Neural cell (in vitro differentiated cells): ENCODE measurements around the gene PHACTR1. TPM values are rescaled to one million over a fixed set of nuclear protein-coding genes. Genes with fewer than 3 reads are reported as not detected.

Source experiments
- H2AFZ ChIP-seq: fragments of 200-600, 300-800 bp; sonication (generic), shearing (Covaris generic); 2 replicates; pipeline ENCODE4 v1.6.0; 2014; ENCODE audit warnings: low read depth, mild to moderate bottlenecking, antibody characterized with exemption, low read length, moderate library complexity
- H3F3A ChIP-seq: fragments of 200-600 bp; shearing (Covaris generic); 2 replicates; pipeline ENCODE4 v1.6.1; 2016; ENCODE audit warnings: mild to moderate bottlenecking, moderate library complexity, mixed read lengths, antibody characterized with exemption, low read length; ENCODE audit not compliant: insufficient read depth, poor library complexity, severe bottlenecking
- H3K27ac ChIP-seq: fragments of 200-600, 300-800 bp; sonication (generic), shearing (Covaris generic); 2 replicates; pipeline ENCODE4 v1.5.1; 2014; ENCODE audit warnings: mild to moderate bottlenecking, low read length, moderate library complexity
- H3K27me3 ChIP-seq: fragments of 300-800, 200-600 bp; sonication (generic), shearing (Covaris generic); 2 replicates; pipeline ENCODE4 v1.6.0; 2014; ENCODE audit warnings: mild to moderate bottlenecking, low read depth, low read length, moderate library complexity; ENCODE audit not compliant: insufficient read depth
- H3K36me3 ChIP-seq: fragments of 300-800, 200-600 bp; sonication (generic), shearing (Covaris generic); 2 replicates; pipeline ENCODE4 v1.5.1; 2014; ENCODE audit warnings: mild to moderate bottlenecking, antibody characterized with exemption, low read length, moderate library complexity; ENCODE audit not compliant: insufficient read depth
- H3K4me2 ChIP-seq: fragments of 300-800, 200-600 bp; sonication (generic), shearing (Covaris generic); 2 replicates; pipeline ENCODE4 v1.6.0; 2014; ENCODE audit warnings: mild to moderate bottlenecking, low read length
- H3K4me3 ChIP-seq: fragments of 300-800, 200-600 bp; sonication (generic), shearing (Covaris generic); 2 replicates; pipeline ENCODE4 v1.5.1; 2014; ENCODE audit warnings: mild to moderate bottlenecking, low read length, moderate library complexity
- H3K79me2 ChIP-seq: fragments of 200-600 bp; shearing (Covaris generic); replicated peaks from 2 replicates; pipeline ENCODE4 v1.6.0; 2014; ENCODE audit warnings: mild to moderate bottlenecking, low read length, moderate library complexity; ENCODE audit not compliant: insufficient read depth
- H3K9ac ChIP-seq: fragments of 300-800, 200-600 bp; sonication (generic), shearing (Covaris generic); 2 replicates; pipeline ENCODE4 v1.6.1; 2016; ENCODE audit warnings: mild to moderate bottlenecking, low read length, mixed read lengths
- H3K9me2 ChIP-seq: fragments of 200-600 bp; shearing (Covaris generic); 2 replicates; pipeline ENCODE4 v1.6.1; 2016; ENCODE audit warnings: mild to moderate bottlenecking, low read length, mixed read lengths; ENCODE audit not compliant: insufficient read depth
- H3K9me3 ChIP-seq: fragments of 200-600, 300-800 bp; sonication (generic), shearing (Covaris generic); 2 replicates; pipeline ENCODE4 v1.6.1; 2016; ENCODE audit warnings: mild to moderate bottlenecking, mixed run types, low read length, moderate library complexity, mixed read lengths
- H4K20me1 ChIP-seq: fragments of 200-600 bp; shearing (Covaris generic); 2 replicates; pipeline ENCODE4 v1.6.1; 2016; ENCODE audit warnings: mild to moderate bottlenecking, mixed run types; ENCODE audit not compliant: insufficient read depth
- EP300 ChIP-seq: fragments of 450-650 bp; conservative IDR thresholded peaks from 2 replicates; pipeline ENCODE4 v1.6.1; 2014; ENCODE audit warnings: antibody characterized with exemption, mild to moderate bottlenecking, moderate library complexity; ENCODE audit not compliant: poor library complexity, severe bottlenecking
- EZH2 ChIP-seq: fragments of 200-600, 300-800 bp; shearing (Covaris generic), sonication (generic); IDR thresholded peaks from 2 replicates; pipeline ENCODE4 v1.6.1; 2014; ENCODE audit warnings: antibody characterized with exemption, low read length, borderline replicate concordance, mild to moderate bottlenecking; ENCODE audit not compliant: insufficient read depth, poor library complexity, severe bottlenecking
- MXI1 ChIP-seq: fragments of 450-650 bp; conservative IDR thresholded peaks from 2 replicates; pipeline ENCODE4 v1.6.1; 2014; ENCODE audit warnings: antibody characterized with exemption, mild to moderate bottlenecking; ENCODE audit not compliant: poor library complexity, severe bottlenecking
- POLR2AphosphoS5 ChIP-seq: IDR thresholded peaks from 2 replicates; pipeline ENCODE4 v1.6.1; 2012
- RAD21 ChIP-seq: fragments of 450-650 bp; conservative IDR thresholded peaks from 2 replicates; pipeline ENCODE4 v1.6.1; 2014; ENCODE audit warnings: antibody characterized with exemption, mild to moderate bottlenecking, moderate library complexity
- REST ChIP-seq: IDR thresholded peaks from 2 replicates; pipeline ENCODE4 v1.6.1; 2012; ENCODE audit warnings: borderline replicate concordance
- SMC3 ChIP-seq: fragments of 450-650 bp; conservative IDR thresholded peaks from 2 replicates; pipeline ENCODE4 v1.6.1; 2014; ENCODE audit warnings: antibody characterized with exemption, mild to moderate bottlenecking, moderate library complexity; ENCODE audit not compliant: poor library complexity
- TAF1 ChIP-seq: IDR thresholded peaks from 2 replicates; pipeline ENCODE4 v1.6.1; 2012; ENCODE audit warnings: low read depth
- polyA plus RNA-seq: library from polyadenylated mRNA; depleted of rRNA; stranded (reverse); fragments of >200 nt; gene quantifications from 2 replicates; pipeline ENCODE4 v1.2.3, GENCODE V29; 2014
- TF ChIP-seq, protein P1 (sequence below): fragments of 450-650 bp; IDR thresholded peaks from 2 replicates; pipeline ENCODE4 v1.5.1; 2014; ENCODE audit warnings: antibody characterized with exemption, mild to moderate bottlenecking, moderate library complexity; ENCODE audit not compliant: poor library complexity, severe bottlenecking

Gene PHACTR1
- polyA plus RNA-seq, 1 donor from 2014 or later: 7.8 TPM

DNA sequence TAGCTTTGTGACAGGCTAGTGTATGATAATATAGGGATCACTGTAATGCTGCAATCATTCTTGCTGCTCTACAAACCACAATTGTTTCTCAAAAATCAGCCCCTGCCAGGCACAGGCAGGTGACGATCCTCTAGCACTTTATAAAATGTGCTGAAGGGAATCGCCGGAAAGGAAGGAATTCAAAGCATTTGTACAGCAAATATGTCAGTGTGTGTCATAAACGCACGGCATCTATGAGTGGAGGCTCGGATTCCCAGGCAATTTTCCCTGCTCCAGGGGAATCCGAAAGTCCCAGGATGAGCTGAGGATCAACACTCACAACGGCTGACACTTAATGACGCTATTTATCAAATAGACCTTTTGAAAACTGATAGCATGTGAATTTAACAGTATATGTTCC is 1.4 kb downstream of the PHACTR1 start:
- no peaks in the 10 kb centered on the region for H3K9me2 ChIP-seq
- no peaks in the 10 kb centered on the region for H4K20me1 ChIP-seq
- peak overlapping the region; percentile 41 for H3K4me3 ChIP-seq
- H2AFZ ChIP-seq: no peak overlapping the region
- H3K27ac ChIP-seq: peak overlapping the region; percentile 11
- no peaks in the 10 kb centered on the region for H3K9me3 ChIP-seq
- H3F3A ChIP-seq: peaks cover 4% of the 10 kb centered on the region
- TF ChIP-seq SMC3 (no peak), REST (peak; percentile 100), RAD21 (peak; percentile 14), EZH2 (no peak), TAF1 (no peak), EP300 (peak; percentile 83), POLR2AphosphoS5 (peak; percentile 85), MXI1 (no peak)
- TF ChIP-seq, protein P1, sequence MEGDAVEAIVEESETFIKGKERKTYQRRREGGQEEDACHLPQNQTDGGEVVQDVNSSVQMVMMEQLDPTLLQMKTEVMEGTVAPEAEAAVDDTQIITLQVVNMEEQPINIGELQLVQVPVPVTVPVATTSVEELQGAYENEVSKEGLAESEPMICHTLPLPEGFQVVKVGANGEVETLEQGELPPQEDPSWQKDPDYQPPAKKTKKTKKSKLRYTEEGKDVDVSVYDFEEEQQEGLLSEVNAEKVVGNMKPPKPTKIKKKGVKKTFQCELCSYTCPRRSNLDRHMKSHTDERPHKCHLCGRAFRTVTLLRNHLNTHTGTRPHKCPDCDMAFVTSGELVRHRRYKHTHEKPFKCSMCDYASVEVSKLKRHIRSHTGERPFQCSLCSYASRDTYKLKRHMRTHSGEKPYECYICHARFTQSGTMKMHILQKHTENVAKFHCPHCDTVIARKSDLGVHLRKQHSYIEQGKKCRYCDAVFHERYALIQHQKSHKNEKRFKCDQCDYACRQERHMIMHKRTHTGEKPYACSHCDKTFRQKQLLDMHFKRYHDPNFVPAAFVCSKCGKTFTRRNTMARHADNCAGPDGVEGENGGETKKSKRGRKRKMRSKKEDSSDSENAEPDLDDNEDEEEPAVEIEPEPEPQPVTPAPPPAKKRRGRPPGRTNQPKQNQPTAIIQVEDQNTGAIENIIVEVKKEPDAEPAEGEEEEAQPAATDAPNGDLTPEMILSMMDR: no peak
- peaks cover 7% of the 10 kb centered on the region for H3K27me3 ChIP-seq
- H3K36me3 ChIP-seq: no peaks in the 10 kb centered on the region
- peak overlapping the region; percentile 13 for H3K4me2 ChIP-seq
- no peak overlapping the region for H3K9ac ChIP-seq
- no peaks in the 10 kb centered on the region for H3K79me2 ChIP-seq

- H3K27ac ChIP-seq: no peak overlapping the region
- peaks cover 4% of the 10 kb centered on the region for H3F3A ChIP-seq
- H4K20me1 ChIP-seq: no peaks in the 10 kb centered on the region
- H3K9ac ChIP-seq: no peak overlapping the region
- no peaks in the 10 kb centered on the region for H3K79me2 ChIP-seq
- H3K27me3 ChIP-seq: peaks cover 3% of the 10 kb centered on the region
- no peaks in the 10 kb centered on the region for H3K9me3 ChIP-seq
- no peaks in the 10 kb centered on the region for H3K36me3 ChIP-seq
- H3K9me2 ChIP-seq: no peaks in the 10 kb centered on the region
- H3K4me2 ChIP-seq: no peak overlapping the region
- H2AFZ ChIP-seq: no peak overlapping the region
- TF ChIP-seq, protein P1: no peak
- TF ChIP-seq EP300: no peak
- no peak for TF ChIP-seq SMC3
- no peak for TF ChIP-seq REST
- no peak for TF ChIP-seq RAD21
- TF ChIP-seq EZH2: no peak
- no peak for TF ChIP-seq POLR2AphosphoS5
- TF ChIP-seq TAF1: no peak
- TF ChIP-seq MXI1: no peak
- H3K4me3 ChIP-seq: no peak overlapping the region
Observed at GRCh38 chr6:12719017-12719416, 2.5 kb downstream of the PHACTR1 start.
